HG03066 (cell line): Measurements from ENCODE around the gene SNURF.
A peak's percentile ranks its signal among the peaks of the same experiment; 100 is the strongest.
"Not testable (repeated sequence)": the region's sequence is repeated elsewhere in the genome, so short reads cannot be mapped to it uniquely, and the experiment has no call there.

Source experiments
- ATAC-seq: cut with Tn5 transposase; IDR thresholded peaks from one replicate; pipeline ENCODE4 v1.9.1; 2021; ENCODE audit warnings: low read depth; ENCODE audit not compliant: unreplicated experiment

Gene SNURF, protein sequence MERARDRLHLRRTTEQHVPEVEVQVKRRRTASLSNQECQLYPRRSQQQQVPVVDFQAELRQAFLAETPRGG

DNA sequence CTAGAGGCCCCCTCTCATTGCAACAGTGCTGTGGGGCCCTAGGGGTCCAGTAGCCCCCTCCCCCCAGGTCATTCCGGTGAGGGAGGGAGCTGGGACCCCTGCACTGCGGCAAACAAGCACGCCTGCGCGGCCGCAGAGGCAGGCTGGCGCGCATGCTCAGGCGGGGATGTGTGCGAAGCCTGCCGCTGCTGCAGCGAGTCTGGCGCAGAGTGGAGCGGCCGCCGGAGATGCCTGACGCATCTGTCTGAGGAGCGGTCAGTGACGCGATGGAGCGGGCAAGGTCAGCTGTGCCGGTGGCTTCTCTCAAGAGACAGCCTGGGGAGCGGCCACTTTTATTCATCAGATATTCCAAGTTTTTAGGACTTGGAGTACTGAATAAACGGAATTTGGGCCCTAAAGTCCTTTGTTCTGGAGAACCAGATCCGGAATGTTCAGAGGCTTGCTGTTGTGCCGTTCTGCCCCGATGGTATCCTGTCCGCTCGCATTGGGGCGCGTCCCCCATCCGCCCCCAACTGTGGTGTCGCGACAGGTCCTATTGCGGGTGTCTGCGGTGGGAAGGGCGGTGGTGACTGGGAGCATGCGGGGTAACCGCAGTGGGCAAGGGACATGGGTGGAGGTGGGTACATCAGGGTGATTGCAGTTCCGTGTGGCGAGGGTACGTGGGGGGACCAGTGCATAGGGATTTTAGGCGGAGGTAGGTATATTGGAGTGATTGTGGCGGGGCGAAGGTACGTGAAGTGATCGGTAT lies at the start of gene SNURF, which contains the start of gene SNRPN:
SNURF (plus strand) TSS at position 205 of the 748 bp plus-strand sequence; CDS start at position 267, 62 bp downstream.
SNRPN (plus strand) TSS at position 205 of the 748 bp plus-strand sequence. CDS start 19,467 bp downstream, outside the sequence.
- ATAC-seq, result peak; percentile 55

- no peak for ATAC-seq
Observed at GRCh38 chr15:24916305-24917009, 38.3 kb upstream of the SNURF start.

DNA sequence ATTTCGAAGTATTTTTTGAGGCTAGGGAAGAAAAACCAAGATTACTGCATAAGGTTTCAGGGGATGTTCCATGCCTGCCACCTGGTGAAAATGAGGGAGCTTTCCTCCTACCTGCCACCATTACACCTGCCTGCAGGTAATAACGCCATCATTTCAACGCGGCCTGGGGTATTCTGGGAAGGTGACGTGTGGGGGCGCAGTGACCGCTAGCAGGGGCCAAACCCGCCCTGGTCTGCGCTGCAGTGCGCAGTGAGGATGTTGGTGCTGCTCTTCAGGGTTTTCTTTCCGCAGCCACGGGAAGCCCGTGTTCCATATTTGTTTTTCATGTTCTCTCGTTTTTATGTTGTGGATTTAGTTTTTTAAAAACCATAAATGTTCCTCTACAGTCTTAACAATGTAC lies 37.4 kb upstream of the SNURF start:
- ATAC-seq, result no peak

DNA sequence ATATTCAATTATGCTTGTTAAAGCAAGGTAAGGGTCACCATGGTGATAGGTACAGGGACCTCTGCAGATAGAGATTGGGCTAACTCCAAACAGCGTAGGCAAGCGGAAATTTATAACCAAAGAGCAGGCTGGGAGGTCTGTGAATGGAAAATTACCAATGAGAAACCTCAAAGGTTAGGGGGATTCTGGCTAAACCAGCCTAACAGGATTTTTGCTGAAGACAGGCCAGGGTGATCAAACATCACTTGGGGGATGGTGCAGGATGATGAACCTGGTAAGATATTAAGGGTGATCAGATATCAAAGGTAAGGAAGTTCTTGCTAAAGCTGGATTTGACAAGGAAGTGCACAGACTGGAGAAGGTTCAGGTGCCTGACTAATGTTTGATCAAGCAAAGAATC lies 35.3 kb upstream of the SNURF start:
- no peak for ATAC-seq

- not testable (repeated sequence) for ATAC-seq
Observed at GRCh38 chr15:24922781-24923180, 32.0 kb upstream of the SNURF start.

- ATAC-seq, result no peak
Observed at GRCh38 chr15:24924153-24924552, 30.6 kb upstream of the SNURF start.

DNA sequence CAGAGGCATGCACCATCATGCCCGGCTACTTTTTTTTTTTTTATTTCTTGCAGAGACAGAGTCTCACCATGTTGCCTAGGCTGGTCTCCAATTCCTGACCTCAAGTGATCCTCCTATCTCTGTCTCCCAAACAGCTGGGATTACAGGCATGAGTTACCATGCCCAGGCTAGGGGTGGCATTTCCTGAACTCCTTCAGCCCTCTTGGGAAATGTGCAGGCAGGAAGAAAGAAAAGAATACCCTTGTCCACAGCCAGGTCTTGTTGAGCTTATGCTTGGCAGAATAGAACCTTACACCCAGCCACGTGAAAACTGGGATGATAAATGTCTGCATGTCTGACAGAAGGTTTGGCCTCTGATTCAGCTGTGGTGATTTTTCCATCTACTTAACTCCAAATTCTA lies 30.2 kb upstream of the SNURF start:
- no peak for ATAC-seq

GRCh38 chr15:24931874-24932732 lies 22.7 kb upstream of the SNURF start:
- ATAC-seq, result not testable (repeated sequence)

GRCh38 chr15:24933716-24934115 lies 21.1 kb upstream of the SNURF start:
- no peak for ATAC-seq

DNA sequence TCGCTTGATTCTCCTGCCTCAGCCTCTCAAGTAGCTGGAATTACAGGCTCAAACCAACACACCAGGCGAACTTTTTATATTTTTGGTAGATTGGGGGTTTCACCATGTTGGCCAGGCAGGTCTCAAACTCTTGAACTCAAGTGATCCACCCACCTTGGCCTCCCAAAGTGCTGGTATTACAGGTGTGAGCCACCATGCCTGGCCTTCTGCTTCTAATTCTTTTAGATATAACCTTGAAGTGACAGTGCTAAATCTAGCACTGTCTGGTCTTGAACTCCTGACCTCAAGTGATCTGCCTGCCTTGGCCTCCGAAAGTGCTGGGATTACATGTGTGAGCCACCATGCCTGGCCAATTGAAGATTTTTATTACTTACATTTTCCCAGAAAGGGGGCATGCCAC lies 16.6 kb upstream of the SNURF start:
- ATAC-seq, result not testable (repeated sequence)

DNA sequence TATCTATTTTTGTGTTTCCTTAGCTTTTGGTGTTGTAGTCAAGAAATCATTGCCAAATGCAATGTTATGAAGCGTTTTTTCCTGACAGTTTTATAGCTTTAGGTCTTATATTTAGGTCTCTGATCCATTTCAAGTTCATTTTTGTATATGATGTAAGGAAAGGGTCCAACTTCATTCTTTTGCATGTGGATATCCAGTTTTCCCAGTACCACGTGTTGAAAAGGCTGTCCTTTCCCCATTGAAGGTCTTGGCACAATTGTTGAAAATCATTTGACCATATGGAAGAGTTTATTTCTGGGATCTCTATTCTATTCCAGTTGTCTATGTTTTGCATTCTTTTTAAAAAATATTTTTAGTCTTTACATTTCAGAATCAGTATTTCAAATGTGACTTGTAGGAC lies 14.6 kb upstream of the SNURF start:
- ATAC-seq, result no peak

GRCh38 chr15:24943361-24943760 lies 11.4 kb upstream of the SNURF start:
- ATAC-seq, result no peak

- ATAC-seq, result no peak
Observed at GRCh38 chr15:24944954-24945353, 9.8 kb upstream of the SNURF start.

- no peak for ATAC-seq
Observed at GRCh38 chr15:24945711-24946110, 9.1 kb upstream of the SNURF start.

DNA sequence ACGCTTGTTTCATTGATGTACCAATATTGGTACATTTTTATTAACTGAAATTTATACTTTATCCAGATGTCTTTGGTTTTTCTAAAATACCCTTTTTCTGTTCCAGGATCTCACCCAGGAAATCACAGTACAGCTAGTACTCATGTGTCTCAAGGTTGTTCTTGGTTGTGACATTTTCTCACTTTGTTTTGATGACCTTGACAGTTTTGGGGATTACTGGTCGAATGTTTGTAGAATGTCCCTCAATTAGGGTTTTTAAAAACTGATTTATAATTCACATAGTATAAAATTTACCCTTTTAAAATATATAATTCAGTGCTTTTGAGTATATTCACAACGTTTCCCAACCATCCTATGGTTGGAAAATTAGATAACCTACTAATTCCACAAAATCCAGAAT lies 6.3 kb upstream of the SNURF start:
- ATAC-seq, result no peak

DNA sequence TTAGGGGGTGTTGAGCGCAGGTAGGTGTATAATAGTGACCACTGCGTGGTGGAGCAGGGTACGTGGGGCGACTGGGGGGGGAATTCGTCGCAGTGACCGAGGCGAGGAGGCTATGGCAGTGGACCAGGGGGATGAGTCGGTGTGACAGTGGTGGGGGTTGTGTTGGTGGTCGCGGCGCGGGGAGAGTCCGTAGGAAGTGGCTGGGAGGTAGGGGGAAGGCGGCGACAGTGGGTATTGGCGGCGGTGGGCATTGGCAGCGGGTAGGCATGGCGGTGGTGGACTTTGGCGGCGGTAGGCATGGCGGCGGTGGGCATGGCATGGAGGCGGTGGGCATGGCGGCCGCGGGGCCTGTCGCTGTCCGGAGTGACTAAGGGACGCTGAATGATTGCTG lies 739 bp downstream of the SNURF start:
- ATAC-seq, result no peak

GRCh38 chr15:24956111-24956838 lies 1.5 kb downstream of the SNURF start:
- peak; percentile 66 for ATAC-seq

DNA sequence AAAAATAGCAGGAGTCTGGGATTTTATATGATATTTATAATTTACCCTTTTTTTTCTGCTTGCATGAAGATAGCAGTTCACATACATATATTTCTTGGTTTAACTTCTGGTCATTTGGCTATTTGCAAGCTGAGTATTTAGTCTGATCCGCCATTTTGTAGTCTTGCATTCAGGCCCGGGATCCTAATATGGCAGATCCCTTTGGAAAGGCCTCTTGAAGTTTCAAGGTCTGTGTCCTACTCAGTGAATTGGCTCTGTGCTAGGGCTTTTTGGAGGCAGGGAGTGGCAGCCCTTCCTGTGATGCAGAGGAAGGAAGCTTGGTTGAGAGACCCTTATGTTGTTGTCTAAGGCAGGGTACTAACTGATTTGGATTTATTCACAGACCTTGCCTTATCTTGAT lies 2.9 kb downstream of the SNURF start:
- ATAC-seq, result no peak

DNA sequence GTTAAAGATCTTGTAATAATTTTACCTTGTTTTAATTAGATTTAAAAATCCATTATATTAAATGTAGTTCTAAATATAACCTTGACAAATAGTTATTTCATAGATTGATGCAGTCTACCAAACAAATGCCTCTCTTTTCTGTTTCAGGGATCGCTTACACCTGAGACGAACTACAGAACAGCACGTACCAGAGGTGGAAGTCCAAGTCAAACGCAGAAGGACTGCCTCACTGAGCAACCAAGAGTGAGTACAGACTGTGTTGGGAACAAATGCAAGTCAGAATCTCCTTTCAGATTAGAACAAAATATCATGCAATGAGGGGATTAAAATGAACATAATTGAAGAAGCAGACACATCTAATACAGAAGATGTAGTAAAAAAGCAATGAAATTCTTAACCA lies 7.2 kb downstream of the SNURF start:
- no peak for ATAC-seq

DNA sequence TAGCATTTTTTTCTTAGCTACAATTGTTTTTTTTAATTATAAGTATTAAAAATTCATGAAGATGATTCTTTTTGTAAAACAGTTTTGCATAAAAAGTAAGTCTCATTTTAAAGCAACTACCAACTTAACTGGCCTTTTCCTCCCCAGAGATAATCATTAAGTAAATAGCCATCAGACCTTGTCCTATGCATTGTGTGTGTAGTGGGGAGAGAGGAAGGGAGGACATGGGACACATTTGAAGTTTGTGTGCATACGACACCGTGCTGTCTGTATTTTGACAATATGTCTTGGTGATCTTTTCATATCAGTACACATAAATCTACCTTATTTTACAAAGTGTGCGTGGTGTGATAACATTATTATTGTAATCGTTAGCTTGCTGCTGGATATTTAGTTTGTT lies 8.1 kb downstream of the SNURF start:
- ATAC-seq, result no peak
